Body of pancreas (tissue), 4 donors: ENCODE data around the gene ATXN7L1. TPM values are rescaled to one million over a fixed set of nuclear protein-coding genes. Genes with fewer than 3 reads are reported as not detected.
A peak's percentile ranks its signal among the peaks of the same experiment; 100 is the strongest.

ENCODE experiments used
- ATAC-seq: fragments of 150-250 bp; one replicate; pipeline ENCODE4 v1.9.1; 2016
- DNase-seq, 4 donors: peaks; one replicate each; pipeline ENCODE4 v3.0.0-alpha.2; 2019
- H3K27ac ChIP-seq, 4 donors: fragments of 200-600 bp; sonication (generic); 1 replicate in 3 of 4; 2 replicates in 1 of 4; pipeline versions ENCODE4 v1.5.1 to v1.6.1; 2016 to 2019; ENCODE audit warnings: mild to moderate bottlenecking in 1 of 4, mixed read lengths in 1 of 4, moderate library complexity in 1 of 4
- H3K27me3 ChIP-seq, 2 donors: fragments of 200-600 bp; sonication (generic); one replicate each; pipeline ENCODE4 v1.6.0; 2016; ENCODE audit warnings: mild to moderate bottlenecking in 1 of 2
- H3K36me3 ChIP-seq, 2 donors: fragments of 200-600 bp; sonication (generic); replicated peaks in 1 of 2; 2 replicates each; pipeline ENCODE4 v1.5.1; 2016; ENCODE audit warnings: low read depth in 2 of 2; ENCODE audit not compliant: insufficient read depth in 1 of 2
- H3K4me1 ChIP-seq: fragments of 200-600 bp; sonication (generic); one replicate; pipeline ENCODE4 v1.6.0; 2016
- H3K4me3 ChIP-seq, 2 donors: fragments of 200-600 bp; sonication (generic); 1 replicate in 1 of 2; 2 replicates in 1 of 2; pipeline ENCODE4 v1.5.1; 2016 to 2019
- H3K9me3 ChIP-seq, 3 donors: fragments of 200-600 bp; sonication (generic); 1 replicate in 2 of 3; 2 replicates in 1 of 3; pipeline ENCODE4 v1.5.1; 2016
- CTCF ChIP-seq, 7 experiments: fragments of 450-650 bp in 4 of 7; fragments of 200-600 bp in 3 of 7; sonication (generic) in 3 of 7; IDR thresholded peaks; one replicate each; pipeline ENCODE4 v1.5.1; 2016 to 2019; ENCODE audit warnings: antibody characterized with exemption in 7 of 7
- POLR2A ChIP-seq, 3 donors: fragments of 450-650 bp; IDR thresholded peaks; one replicate each; pipeline ENCODE4 v1.6.1; 2016; ENCODE audit warnings: antibody characterized with exemption in 3 of 3, mild to moderate bottlenecking in 2 of 3
- WGBS, 2 donors: methylation state at CpG; one replicate each; pipeline ENCODE4 v1.1.5; 2017; 5-methylcytosine and 5-hydroxymethylcytosine counted together
- intact Hi-C: fragments of 100-400 bp; cut with DNase I; formaldehyde crosslinking; loops from one replicate; pipeline ENCODE4 v1.15.1; 2023
- total RNA-seq, 2 donors: library from RNA; depleted of rRNA; stranded (reverse); fragments of >200 nt; gene quantifications; one replicate each; pipeline ENCODE4 v1.1.0, GENCODE V29; 2016

The ATXN7L1 gene
- total RNA-seq, 2 donors from 2014 or later = 6.6 to 8.0 TPM

- 56 to 65% methylated on average over 2 of the region's 2 CpGs for WGBS, 2 donors
- Histone ChIP-seq H3K9me3 (no peaks in the 10 kb centered on the region), H3K27ac (no peak overlapping the region), H3K4me1 (no peaks in the 10 kb centered on the region), H3K27me3 (no peaks in the 10 kb centered on the region), H3K4me3 (no peak overlapping the region), H3K36me3 (no peaks in the 10 kb centered on the region)
- no peak for TF ChIP-seq CTCF (IDR thresholded peaks at IDR 0.05)
- TF ChIP-seq POLR2A (IDR thresholded peaks at IDR 0.05) = no peak
- intact Hi-C loops = no loop called here
- DNase-seq (no peak), ATAC-seq (no peak)
These were observed 284.9 kb downstream of the ATXN7L1 start for GRCh38 chr7:105591522-105591921.

GRCh38 chr7:105590793-105591192 is 285.6 kb downstream of the ATXN7L1 start:
- ATAC-seq (no peak), DNase-seq (no peak)
- Histone ChIP-seq H3K36me3 (no peaks in the 10 kb centered on the region), H3K27ac (no peak overlapping the region), H3K27me3 (no peaks in the 10 kb centered on the region), H3K9me3 (no peaks in the 10 kb centered on the region), H3K4me3 (no peak overlapping the region), H3K4me1 (no peaks in the 10 kb centered on the region)
- WGBS, 2 donors = 63 to 85% methylated on average over 5 of the region's 5 CpGs
- no peak for TF ChIP-seq POLR2A (IDR thresholded peaks at IDR 0.05)
- TF ChIP-seq CTCF (IDR thresholded peaks at IDR 0.05) = no peak
- intact Hi-C loops = no loop called here

- no peaks in the 10 kb centered on the region for H3K36me3 ChIP-seq
- TF ChIP-seq POLR2A (IDR thresholded peaks at IDR 0.05) (no peak), CTCF (IDR thresholded peaks at IDR 0.05) (peak in 6 of 7 experiments; percentile 21 to 53 (median 38))
- no peaks in the 10 kb centered on the region for H3K27me3 ChIP-seq
- H3K27ac ChIP-seq = no peak overlapping the region
- ATAC-seq = peak; percentile 72
- DNase-seq = peak; percentile 31 to 59 (median 53)
- no peaks in the 10 kb centered on the region for H3K4me1 ChIP-seq
- H3K4me3 ChIP-seq = no peak overlapping the region
- 25 to 27% methylated on average over 6 of the region's 6 CpGs for WGBS, 2 donors
- no peaks in the 10 kb centered on the region for H3K9me3 ChIP-seq
- intact Hi-C loops = no loop called here
These were observed 286.9 kb downstream of the ATXN7L1 start for GRCh38 chr7:105589356-105590077.

GRCh38 chr7:105587909-105588635 is 288.3 kb downstream of the ATXN7L1 start:
- WGBS, 2 donors = 79 to 87% methylated on average over 11 to 12 of the region's 12 CpGs
- no peaks in the 10 kb centered on the region for H3K4me1 ChIP-seq
- H3K27me3 ChIP-seq = no peaks in the 10 kb centered on the region
- H3K27ac ChIP-seq = no peak overlapping the region
- no peaks in the 10 kb centered on the region for H3K36me3 ChIP-seq
- H3K9me3 ChIP-seq = no peaks in the 10 kb centered on the region
- ATAC-seq (no peak), DNase-seq (no peak)
- TF ChIP-seq POLR2A (IDR thresholded peaks at IDR 0.05) = no peak
- TF ChIP-seq CTCF (IDR thresholded peaks at IDR 0.05) = no peak
- intact Hi-C loops = no loop called here
- no peak overlapping the region for H3K4me3 ChIP-seq
